PFSK-1 (cell line): ENCODE measurements around the gene PODXL2.
A peak's percentile ranks its signal among the peaks of the same experiment; 100 is the strongest.

ENCODE experiments used
- REST ChIP-seq, 2 experiments: IDR thresholded peaks; 2 replicates each; pipeline versions ENCODE4 v1.6.1 to v1.8.0; 2011 to 2012; ENCODE audit warnings: low read depth in 2 of 2, low read length in 2 of 2, control low read depth in 1 of 2, inconsistent platforms in 1 of 2, mild to moderate bottlenecking in 1 of 2, moderate library complexity in 1 of 2; ENCODE audit not compliant: insufficient read depth in 1 of 2
- TAF1 ChIP-seq: IDR thresholded peaks from 2 replicates; pipeline ENCODE4 v1.6.1; 2012; ENCODE audit warnings: low read length, control low read depth, borderline replicate concordance; ENCODE audit not compliant: insufficient read depth

DNA sequence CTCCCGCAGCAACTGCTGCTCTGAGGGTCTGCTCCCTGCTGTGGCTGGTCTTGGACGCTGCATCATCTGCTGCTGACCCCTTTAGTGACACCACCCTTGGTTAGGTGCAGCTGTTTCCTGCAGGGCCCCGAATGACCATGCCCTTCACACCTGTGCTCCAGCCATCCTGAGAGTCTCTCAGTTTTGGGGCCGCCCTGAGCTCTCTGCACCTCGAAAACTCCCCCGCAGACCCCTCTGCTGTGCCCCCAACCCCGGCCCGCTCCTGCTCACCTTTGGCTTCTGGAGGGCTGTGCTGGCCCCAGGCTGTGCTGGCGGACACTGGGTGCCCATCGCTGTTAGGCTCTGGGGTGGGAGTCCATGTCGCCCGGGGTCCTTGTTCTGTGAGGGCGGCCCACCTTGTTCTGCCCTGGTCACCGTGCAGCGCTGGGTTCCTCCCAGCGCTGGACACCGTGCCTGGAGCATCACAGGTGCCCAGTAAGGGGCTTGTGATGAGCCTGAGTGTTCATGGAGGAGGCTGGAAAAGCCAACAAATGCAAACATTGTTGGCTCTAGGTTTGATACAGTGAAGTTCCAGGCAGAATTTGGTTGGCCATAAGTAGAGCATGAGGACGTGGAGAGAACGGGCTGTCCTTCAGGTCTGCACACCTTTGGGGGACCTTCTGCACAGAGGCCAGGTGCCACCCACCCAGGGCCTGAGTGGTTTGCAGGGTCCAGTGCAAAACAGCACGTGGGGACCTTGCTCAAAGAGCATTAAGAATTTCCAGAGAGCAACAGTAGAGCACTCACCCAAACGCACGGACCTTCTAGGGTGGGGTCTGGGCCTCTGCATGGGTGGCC is 56.1 kb downstream of the PODXL2 start:
- TF ChIP-seq REST (IDR thresholded peaks at IDR 0.05; ENCODE audit: insufficient read depth in 1 of 2, low read depth in 2 of 2, low read length in 2 of 2) (no peak), TAF1 (0 out of 2 replicates have a peak, but pooled peaks have one; percentile 74)
